HG02759 (cell line): ENCODE data around the gene UBAC2.

ENCODE experiments used
- ATAC-seq: cut with Tn5 transposase; IDR thresholded peaks from one replicate; pipeline ENCODE4 v1.9.1; 2021; ENCODE audit warnings: mild to moderate bottlenecking, moderate library complexity; ENCODE audit not compliant: unreplicated experiment

The UBAC2 gene

DNA sequence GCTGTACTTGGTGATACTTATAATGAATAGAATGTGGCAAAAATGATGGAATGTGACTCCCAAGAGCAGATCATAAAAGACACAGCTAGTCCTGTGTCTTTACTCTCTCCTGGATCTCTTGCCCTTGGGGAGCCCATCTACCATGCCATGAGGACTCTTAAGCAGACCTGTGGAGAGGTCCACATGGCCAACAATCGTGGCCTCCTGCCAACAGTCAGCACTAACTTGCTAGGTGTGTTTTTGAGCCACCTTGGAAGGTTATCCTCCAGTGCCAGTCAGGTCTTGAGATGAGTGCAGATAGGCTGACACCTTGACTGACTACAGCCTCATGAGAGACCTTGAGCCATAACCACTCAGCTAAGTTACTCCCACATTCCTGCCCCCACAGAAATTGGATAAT, 128.8 kb downstream of the UBAC2 start:
- ATAC-seq: no peak

DNA sequence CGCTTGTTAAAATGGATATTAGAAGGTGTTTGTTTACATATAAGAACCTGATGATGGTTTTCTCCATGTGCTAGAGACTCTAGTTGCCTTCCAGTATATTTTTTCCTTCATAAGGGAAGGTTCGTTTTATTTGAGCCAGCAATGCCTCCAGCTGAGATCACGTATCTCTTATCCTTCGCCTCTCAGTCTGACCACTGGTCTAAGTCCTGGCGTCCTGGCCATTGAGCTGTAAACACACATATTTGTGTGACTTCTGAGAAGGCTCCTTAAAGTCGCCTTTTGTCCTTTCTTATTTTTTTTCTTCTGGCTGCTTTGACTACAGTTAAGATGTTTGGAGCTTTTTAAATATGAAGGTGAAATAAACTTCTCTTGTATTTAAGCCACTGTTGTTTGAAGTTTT, 130.3 kb downstream of the UBAC2 start:
- ATAC-seq: no peak

DNA sequence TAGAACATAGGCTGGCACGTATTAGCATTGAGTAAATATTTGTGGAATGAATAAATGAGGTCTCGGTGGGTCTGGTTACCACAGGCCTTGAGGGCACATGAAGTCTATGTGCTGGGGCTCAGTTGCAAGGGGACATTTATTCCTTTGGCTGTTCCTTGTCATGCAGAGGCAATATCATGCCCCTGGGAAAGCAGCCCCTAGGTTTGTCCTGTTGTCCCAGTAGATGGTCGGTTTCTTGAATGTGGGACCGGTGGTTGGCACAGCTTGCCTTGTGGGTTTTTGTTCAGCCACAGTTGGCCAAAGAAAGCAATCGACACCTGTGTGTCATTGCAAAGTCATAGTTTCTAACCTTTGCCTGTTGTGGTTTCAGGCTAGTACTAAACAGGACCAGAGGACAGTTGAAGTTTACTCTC, 131.2 kb downstream of the UBAC2 start:
- ATAC-seq: peak; percentile 88

DNA sequence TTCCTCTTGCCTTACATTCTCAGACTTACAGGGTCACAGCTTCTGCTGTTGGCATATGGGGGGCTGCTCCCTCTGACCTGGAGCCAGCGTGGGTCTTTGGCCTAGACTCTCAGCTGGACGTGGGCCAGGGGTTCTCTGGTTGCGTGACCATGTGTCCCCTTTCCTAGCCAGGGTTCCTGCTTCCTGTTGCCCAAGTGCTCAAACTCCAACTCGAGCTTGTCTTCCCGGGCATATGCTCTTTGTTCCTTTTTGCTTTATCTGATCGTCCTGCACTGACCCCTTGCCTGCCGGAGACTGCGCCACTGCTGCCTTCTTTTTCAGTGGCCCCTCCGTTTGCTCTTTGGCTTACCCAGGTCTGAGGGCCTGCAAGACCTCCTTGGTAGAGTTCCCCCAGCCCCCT, 131.8 kb downstream of the UBAC2 start:
- ATAC-seq: no peak

DNA sequence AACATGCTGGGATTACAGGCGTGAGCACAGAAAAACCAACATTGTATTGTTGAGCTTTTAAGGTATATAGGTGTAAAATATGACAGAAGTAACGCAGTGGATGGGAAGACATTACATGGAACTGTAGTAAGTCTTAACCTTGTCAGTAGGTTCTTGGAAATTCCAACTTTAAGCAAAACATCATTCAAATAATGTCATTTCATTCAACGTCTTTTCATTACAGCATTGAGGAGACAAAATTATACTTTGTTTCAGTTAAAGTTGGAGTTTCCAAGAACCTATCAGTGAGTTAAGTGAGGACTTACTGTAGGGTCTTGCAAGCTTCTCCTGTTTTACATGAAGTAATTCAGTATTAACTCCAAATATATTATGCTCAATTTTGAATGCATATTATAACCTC, 133.6 kb downstream of the UBAC2 start:
- ATAC-seq: no peak

DNA sequence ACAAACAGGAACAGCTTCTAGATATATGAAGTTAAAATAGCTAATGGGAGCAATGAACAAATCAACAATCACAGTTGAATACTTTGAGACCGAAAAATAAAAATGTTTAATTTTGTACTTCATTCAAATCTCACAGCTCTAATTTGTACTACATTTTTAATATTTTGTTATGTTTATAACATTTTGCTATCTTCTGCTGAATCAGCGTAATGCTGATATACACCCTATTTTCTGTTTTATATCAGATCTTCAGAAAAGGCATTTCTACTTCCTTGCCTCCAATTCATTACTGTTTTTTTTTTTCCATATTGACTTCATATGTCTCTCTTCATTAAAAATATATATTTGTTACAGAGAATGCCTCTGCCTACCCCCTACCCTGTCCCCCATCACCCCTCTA, 134.4 kb downstream of the UBAC2 start:
- ATAC-seq: no peak

DNA sequence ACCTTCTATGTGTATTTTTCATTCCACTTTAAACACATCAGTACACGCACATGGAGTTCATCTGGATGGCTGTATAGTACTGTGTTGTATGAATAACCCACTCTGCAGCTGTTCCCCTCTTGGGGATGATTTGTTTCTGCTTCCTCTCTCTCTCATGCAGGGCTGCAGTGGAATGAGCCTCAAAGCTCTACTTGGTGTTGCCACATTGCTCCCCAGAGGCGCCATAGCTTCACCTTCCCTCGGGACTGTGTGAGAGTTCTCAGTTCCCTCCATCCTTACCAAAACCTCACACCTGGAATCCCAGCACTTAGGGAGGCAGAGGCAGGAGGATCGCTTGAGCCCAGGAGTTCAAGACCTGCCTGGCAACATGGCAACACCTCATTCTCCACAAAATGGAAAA, 134.9 kb downstream of the UBAC2 start:
- ATAC-seq: peak; percentile 65

DNA sequence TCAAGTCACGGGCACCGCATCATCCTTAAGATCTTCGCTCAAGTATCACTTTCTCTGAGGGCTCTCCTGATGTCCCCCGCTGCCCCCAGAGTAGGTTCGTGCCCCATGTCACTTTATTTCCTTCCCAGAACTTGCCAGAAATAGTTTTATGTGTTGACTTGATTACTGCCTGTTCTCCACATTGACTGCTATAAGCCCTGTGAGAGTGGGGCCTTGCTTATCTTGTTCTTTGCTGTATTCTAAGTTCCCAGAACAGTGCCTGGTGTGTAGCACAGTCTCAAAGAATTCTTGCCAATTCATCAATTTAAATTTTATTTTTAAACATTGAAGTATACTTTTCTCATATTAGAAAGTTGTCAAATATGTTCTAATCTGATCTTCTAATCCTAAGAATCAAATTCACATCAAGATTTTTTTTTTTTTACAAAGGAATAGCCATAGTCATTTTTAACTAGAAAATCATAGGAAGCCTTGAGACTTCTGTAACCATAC, 138.6 kb downstream of the UBAC2 start:
- no peak for ATAC-seq

DNA sequence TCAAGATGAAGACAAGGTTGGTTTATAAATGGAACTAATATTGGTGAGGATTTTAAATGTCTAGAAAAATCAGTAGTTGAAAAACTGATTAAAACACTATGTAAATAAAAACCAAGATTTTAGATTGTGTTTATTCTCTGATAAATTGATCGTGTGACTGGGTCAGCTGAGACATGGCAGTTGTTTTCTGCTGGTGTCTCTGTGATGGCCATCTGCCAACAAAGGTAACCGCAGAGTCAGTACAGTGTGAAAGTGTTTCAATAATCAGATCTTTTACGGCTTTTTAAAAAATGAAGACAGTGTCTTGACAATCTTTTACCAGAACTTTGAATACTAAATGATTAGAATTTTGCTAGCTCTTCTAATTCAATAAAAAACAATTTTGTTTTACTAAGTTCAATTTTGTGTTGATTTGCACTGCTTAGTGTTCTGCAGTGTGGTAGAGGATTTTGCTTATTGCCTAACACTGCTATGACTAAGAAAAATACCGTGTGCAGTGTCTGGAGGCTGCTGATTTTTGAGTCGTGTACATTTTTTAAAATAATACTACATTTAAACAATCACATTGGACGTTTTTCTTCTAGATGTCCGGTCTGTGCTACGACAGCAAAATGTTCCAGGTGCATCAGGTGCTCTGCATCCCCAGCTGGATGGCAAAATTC, 139.2 kb downstream of the UBAC2 start:
- no peak for ATAC-seq

DNA sequence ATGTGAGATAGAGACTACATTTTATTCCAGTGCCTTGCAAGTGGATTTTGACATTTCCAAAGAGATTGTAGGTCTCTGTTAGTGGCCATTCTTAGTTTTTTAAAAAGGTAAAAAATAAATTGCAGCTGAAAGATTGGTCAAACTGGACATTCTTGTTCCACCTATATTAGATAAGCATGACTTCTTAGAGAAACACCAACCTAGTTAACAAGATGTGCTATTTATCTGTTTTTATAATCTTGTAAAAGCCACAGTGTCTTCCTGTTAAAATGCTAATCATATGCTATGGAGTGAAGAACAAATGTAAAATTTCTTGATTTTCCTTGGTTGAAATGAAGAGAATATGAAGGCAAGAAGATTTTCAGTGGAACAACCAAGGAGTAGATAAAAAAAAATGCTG, 140.0 kb downstream of the UBAC2 start:
- no peak for ATAC-seq

DNA sequence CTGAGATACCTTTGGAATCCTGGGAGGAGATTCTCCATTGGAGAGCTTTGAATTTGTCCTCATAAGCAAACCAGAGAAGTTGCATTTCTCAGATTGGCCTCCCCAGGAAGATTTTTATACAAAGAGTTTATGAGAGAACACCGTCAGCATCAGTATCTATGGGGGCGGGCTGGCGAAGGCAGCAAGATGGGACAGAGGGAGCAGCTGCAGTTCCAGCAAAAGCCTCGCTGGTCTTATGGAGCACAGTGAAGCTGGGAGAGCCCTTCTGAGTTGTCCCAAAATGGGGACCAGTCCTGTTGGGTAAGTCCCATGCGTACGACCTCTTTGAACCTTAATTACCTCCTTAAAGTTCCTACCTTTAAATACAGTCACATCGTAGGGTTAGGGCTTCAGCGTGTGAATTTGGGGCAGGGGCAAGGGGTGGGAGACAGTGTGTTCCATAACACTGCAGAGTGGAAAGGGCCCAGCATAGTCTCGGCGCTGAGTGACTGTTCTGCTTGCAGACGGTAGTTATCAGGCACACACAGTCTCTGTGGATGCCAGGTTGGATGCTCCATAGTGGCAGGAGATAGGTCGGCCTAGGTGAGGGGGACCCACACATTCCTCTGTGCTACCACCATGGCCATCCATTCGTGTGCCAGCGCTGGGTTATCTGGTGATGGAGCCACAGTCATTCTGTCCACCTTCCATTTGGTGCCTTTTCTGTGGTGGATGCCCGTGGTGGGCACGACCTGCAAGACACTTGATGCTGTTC, 141.5 kb downstream of the UBAC2 start:
- no peak for ATAC-seq

DNA sequence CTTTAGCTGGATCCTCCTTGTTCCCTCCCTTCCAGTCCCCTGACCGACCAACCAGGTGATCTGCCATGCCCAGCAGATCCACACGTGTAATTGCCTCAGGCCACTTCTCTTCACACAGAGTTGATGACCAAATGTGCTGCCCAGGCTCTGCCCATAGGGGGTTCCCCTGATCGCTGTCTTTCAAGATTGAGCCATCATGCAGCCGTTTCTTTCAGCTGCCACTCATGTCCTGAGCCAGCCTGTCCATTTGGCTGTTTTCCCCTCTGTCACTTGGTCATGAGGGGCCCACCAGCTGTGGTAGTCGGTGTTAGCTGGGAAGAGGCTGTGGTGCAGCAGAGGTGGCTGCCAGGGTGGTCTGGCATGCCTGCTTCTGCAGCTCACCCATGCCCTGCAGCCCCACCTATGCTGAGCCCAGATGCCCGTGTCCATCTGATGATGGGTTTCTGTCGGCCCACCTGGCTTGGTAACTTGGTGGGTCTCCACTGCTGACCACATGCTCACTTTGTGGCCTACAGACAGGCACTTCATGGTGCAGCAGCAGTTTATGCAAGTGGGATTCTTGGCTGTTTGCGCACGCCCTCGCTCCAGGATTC, 142.2 kb downstream of the UBAC2 start:
- no peak for ATAC-seq

DNA sequence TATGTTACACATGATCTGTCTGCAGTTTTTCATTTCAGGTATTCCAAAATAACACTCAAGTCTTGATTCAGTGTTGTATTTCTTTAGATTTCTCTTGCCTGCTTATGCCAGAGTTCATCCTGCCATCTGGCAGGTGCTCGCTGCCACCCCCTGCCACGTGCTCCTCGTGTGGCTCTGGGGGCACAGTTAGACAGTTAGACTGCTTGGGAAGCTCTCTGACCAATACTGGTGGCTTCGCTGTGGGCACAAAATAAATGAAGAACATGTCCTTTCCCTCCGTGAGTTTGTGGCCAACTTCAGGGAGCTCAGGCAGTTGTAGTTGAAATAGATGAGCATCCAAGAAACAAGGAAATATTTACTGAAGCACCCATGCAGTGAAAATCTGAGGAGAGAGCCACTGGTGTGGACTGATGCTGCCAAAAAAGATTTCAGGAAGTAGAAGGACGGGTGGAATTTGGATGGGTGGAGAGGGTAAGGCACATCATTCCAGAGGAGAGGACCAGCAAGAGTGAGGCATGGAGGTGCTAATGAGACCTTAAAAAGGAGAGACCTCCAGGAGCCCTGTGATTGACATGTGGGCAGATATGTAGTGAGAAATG, 144.1 kb downstream of the UBAC2 start:
- no peak for ATAC-seq

DNA sequence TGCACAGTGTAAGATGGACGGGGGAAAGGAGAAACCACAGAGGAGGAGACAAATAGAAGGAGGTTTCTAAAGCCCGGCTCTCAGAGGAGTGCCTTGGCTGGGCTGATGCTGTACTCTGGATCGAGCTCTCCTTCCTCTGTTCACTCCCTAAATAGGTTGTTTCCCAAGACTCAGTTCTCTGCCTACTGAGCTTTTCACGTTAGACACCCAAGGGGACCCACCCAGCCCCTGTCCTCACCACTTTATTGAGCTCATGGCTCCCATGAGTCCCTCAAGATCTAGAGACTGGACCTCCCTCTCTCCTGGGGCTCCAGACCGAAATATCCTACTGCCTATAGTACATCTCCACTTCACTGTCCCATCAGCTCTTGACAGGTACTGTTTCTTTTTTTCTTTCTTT, 144.7 kb downstream of the UBAC2 start:
- ATAC-seq: no peak

DNA sequence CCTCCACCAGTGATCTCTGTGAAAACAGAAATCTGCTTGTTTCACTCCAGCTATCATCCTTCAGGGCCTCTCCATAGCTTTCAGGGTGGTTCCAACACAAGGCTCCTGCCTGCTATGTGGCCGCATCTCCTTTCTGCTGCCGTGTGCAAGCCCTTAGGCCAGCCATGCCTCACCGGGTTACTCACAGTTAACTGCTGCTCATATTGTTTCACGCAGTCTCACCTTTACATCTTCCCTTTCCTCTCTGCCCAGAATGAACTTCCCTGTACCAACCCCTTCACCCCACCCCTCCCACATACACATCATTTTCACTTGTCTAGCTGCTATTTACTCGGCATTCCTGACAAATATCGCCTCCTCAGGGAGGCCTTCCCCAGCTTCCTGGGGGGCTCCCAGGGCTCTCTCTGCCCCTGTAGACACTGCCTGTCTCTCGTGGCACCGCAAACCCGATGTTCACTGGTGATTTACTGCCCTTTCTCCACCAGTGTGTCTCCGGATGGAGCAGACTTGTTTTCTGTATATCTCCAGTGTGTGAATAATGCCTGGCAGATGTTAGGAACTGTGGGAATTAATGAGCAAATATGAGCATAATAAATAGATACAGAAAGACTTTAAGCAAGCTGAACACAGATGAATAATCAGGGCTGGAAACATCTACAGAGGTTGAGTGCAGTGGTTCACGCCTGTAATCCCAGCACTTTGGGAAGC, 145.8 kb downstream of the UBAC2 start:
- no peak for ATAC-seq

DNA sequence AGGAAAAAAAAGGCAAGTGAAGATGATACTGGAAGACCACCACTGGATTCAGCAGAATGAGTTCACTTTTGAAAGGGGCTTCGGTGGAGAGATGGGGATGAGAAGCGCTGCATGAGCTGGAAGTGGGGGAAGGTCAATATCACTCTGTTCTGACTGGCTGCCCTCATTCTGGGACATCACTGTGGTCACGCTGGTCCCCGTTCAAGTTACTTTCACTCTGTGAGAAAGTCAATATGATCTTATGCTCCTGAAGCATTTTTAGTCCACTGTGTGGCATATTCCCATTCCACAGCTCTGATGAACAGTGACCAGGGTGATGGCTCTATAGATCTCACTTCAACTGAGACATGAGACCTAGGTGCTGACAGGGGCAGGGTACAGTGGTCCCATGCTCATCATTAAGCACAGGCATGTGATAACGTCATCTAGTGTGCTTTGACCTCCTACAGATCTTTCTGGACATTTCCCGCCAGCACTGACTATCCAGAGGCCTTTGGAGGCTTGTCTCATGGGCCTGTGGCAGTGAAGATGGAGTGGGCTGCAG, 146.8 kb downstream of the UBAC2 start:
- ATAC-seq: no peak

DNA sequence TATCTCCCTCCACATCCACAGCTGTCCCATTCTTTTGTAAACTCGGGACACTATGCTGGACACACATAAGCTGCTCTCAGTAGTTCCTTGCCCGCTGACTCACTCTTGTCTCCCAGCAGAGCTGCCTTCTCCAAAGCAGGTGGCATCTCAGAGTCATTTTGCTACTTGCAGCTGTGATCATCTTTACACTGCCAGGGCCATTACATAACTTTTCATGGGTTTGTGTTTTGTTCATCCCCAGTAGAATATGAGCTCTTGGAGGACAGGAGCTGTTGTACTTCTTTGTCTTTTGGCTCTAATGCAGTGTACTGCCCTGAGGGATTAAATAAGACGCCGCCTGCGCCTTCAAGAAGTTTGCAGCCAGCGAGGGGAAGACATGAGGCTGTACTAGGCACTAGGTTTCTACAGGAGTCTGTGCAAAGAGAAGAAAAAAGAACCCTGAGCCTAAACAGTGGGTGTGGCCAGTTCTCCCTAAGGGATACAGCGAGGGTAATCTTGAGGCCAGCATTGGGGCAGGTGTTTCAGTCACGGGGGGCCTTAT, 147.3 kb downstream of the UBAC2 start:
- peak; percentile 73 for ATAC-seq

DNA sequence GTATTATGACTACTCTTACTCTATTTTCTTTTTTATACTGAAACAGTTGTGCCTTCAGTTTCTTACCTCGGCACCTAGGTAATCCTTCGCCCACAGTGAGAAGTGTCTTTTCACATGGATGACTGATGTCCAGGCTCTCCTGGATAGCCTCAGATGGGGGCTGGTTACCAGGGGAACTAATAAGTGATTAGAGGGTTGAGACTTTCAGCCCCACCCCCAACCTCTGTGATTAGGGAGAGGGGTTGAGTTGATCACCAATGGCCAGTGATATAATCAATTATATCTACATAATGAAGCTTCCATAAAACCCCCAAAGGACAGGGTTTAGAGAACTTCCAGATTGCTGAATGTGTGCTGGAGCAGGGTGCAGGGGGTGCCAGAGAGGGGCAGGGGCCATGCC, 149.5 kb downstream of the UBAC2 start:
- ATAC-seq: no peak

DNA sequence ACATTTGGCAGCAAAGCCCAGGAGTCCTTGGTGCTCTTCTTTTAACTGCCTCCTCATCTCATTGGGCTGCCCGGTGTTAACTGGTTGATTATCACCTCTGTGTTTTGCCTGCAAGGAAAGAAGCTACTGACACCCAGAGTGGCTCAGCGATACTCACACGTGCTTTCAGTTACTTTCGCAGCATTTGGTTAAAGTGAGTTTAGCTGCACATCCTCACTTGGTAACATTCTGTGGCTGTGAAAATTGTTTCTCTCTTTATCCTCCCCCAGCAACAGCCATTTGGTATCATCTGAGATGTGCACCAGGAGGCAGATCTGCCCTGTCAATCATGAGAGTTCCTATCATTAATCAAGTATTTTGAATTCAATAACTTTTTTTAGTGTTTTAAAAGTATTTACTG, 151.1 kb downstream of the UBAC2 start:
- ATAC-seq: no peak

DNA sequence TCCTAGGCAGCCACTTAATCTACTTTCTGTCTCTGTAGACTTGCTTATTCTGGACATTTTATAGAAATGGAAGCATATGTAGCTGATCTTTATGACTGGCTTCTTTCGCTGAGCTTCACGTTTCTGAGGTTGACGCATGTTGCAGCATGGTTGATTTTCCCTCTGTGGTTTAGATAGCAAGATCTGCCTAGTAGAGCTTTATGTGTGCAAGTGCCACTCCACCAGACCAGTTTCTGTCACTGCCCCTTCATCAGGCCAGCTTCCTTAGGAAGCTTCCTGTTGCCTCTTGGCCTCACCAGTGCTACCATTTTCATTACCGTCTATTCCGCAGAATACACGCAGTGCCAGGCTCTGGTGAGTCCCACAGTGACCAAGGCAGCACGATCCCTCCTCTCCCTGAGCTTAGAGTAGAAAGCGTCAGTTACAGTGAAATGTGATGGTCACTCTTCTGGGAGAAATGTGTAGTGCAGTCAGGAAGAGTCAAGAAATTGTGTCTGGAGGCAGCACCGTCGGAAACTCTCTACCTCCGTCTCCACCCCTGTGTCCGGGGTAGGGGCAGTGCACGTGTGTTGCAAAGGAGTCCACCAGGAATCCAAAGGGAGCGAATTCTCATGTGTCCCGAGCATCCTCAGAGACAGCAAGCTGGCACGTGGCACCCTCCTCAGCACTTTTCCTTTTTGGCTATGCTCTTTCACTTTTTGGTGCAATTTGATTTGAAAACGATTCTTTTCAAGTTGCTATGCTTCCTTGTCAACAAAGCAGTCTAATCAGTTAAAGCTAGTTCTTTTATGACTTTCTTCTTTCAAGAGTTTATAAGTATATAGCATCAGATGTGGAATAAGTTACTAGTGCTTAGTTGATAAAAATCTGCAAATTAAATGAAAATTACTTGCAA, 151.9 kb downstream of the UBAC2 start:
- no peak for ATAC-seq
